ENCODE data around the gene DNAJA2. TPM values are rescaled to one million over a fixed set of nuclear protein-coding genes. Genes with fewer than 3 reads are reported as not detected.

Gene DNAJA2
- total RNA-seq, 1 experiment from 2014 or later: 101 TPM

GRCh38 chr16:46930861-46931260, 42.6 kb downstream of the DNAJA2 start:
- DNase-seq (ENCODE audit: low spot score) (no peak), ATAC-seq (no peak)
- no peak overlapping the region for H3K27ac Mint-ChIP-seq
- CTCF ChIA-PET: interaction anchor here (0.8 to 1.6 kb wide), 7 partner anchors 11 to 257 kb away, joined by 3 to 8 read pairs (median 6); partner anchors contain the start of gene DNAJA2
- TF ChIP-seq HMGXB4 (CRISPR knock-in tag; IDR thresholded peaks at IDR 0.05): no peak
- TF ChIP-seq ZNF263 (CRISPR knock-in tag; IDR thresholded peaks at IDR 0.05; ENCODE audit: low read depth): no peak
- no peak for TF ChIP-seq MAX (CRISPR knock-in tag; IDR thresholded peaks at IDR 0.05)
- TF ChIP-seq CDX4 (CRISPR knock-in tag; IDR thresholded peaks at IDR 0.05; ENCODE audit: borderline replicate concordance): no peak
- no peak for TF ChIP-seq MYBL2 (CRISPR knock-in tag; IDR thresholded peaks at IDR 0.05)
- no peak for TF ChIP-seq ZNF423 (CRISPR knock-in tag; IDR thresholded peaks at IDR 0.05)
- TF ChIP-seq NR3C1 (CRISPR knock-in tag; conservative IDR thresholded peaks at IDR 0.05; ENCODE audit: low read depth): no peak
- TF ChIP-seq IRF1 (CRISPR knock-in tag; IDR thresholded peaks at IDR 0.05): no peak
- no peak for TF ChIP-seq ZNF219 (CRISPR knock-in tag; IDR thresholded peaks at IDR 0.05; ENCODE audit: borderline replicate concordance)
- TF ChIP-seq FOXK1 (CRISPR knock-in tag; IDR thresholded peaks at IDR 0.05): no peak
- no peak for TF ChIP-seq JAZF1 (CRISPR knock-in tag; IDR thresholded peaks at IDR 0.05)
- TF ChIP-seq SMAD4 (CRISPR knock-in tag; IDR thresholded peaks at IDR 0.05): no peak
- TF ChIP-seq ATF3 (CRISPR knock-in tag; conservative IDR thresholded peaks at IDR 0.05): no peak
- no peak for TF ChIP-seq ATF6 (CRISPR knock-in tag; IDR thresholded peaks at IDR 0.05)
- TF ChIP-seq JUN (CRISPR knock-in tag; IDR thresholded peaks at IDR 0.05): no peak
- TF ChIP-seq USF1 (CRISPR knock-in tag; IDR thresholded peaks at IDR 0.05): no peak
- TF ChIP-seq RELA (CRISPR knock-in tag; IDR thresholded peaks at IDR 0.05; ENCODE audit: borderline replicate concordance): no peak
- no peak for TF ChIP-seq E2F1 (CRISPR knock-in tag; IDR thresholded peaks at IDR 0.05)
- H3K4me1 Mint-ChIP-seq: peaks cover 6% of the 10 kb centered on the region
- no peaks in the 10 kb centered on the region for H3K27me3 Mint-ChIP-seq (ENCODE audit: low read depth)
- peaks cover 30% of the 10 kb centered on the region for H3K36me3 Mint-ChIP-seq
- POLR2A ChIA-PET: no interaction called here
- no peak overlapping the region for H3K4me3 Mint-ChIP-seq
- no peaks in the 10 kb centered on the region for H3K9me3 Mint-ChIP-seq

All from WTC11 (cell line).